ENCODE results near the gene PFKFB4. TPM values are rescaled to one million over a fixed set of nuclear protein-coding genes. Genes with fewer than 3 reads are reported as not detected.
A peak's percentile ranks its signal among the peaks of the same experiment; 100 is the strongest.

PFKFB4 gene
- polyA plus RNA-seq, 1 of the 3 experiments (the other 2 are of a cell fraction) = 5.7 TPM

GRCh38 chr3:48600711-48601621, 44.4 kb upstream of the PFKFB4 start:
- CTCF ChIA-PET = interaction anchor here (1.1 to 1.5 kb wide), 2 partner anchors 35 to 165 kb away, joined by 3 read pairs; partner anchors contain the start of gene SLC26A6

GRCh38 chr3:48599509-48600285, 43.1 kb upstream of the PFKFB4 start:
- 94% methylated on average over 2 of the region's 12 CpGs for WGBS (ENCODE audit: low lambda C conversion rate)
- Histone ChIP-seq H3K27me3 (ENCODE audit: insufficient read depth) (no peaks in the 10 kb centered on the region), H3F3A (replicated peaks; ENCODE audit: insufficient read depth) (peaks cover 45% of the 10 kb centered on the region), H4K20me1 (ENCODE audit: insufficient read depth) (no peaks in the 10 kb centered on the region), H3K4me1 (ENCODE audit: control insufficient read depth in 1 of 2, insufficient read depth in 2 of 2, low read depth in 1 of 2, low read length in 1 of 2) (peaks cover 26 to 37% of the 10 kb centered on the region in 2 experiments; a peak in 3 of 4 replicates), H3K4me3 (ENCODE audit: low read depth in 2 of 2, low read length in 1 of 2) (no peak overlapping the region), H3K9ac (peak overlapping the region; percentile 52; the same call in 1 of the 2 replicates), H3K9me2 (no peaks in the 10 kb centered on the region), H3K9me3 (no peaks in the 10 kb centered on the region), H2AFZ (ENCODE audit: low read depth) (no peak overlapping the region), H3K79me2 (ENCODE audit: insufficient read depth) (peaks cover 2% of the 10 kb centered on the region; the same call in 1 of the 2 replicates), H3K4me2 (peak overlapping the region; percentile 76), H3K36me3 (replicated peaks in 1 of 2; ENCODE audit: control insufficient read depth in 1 of 2, insufficient read depth in 2 of 2, low read length in 1 of 2) (peaks cover 22 to 49% of the 10 kb centered on the region in 2 experiments), H3K27ac (ENCODE audit: low read depth in 2 of 2, low read length in 1 of 2) (peak overlapping the region in 1 of 2 experiments; percentile 96; a peak in 2 of 4 replicates)
- ChIA-PET CTCF (interaction anchor here (1.2 to 1.6 kb wide), 2 partner anchors 10 to 36 kb away, joined by 4 read pairs; partner anchors contain the start of genes SLC26A6 and UQCRC1), POLR2A (no interaction called here)
- TF ChIP-seq FOXJ3 (CRISPR knock-in tag; IDR thresholded peaks at IDR 0.05) (no peak), ELF1 (IDR thresholded peaks at IDR 0.05) (no peak), GABPA (IDR thresholded peaks at IDR 0.05; ENCODE audit: low read depth) (no peak), NFIC (IDR thresholded peaks at IDR 0.05; ENCODE audit: borderline replicate concordance) (no peak), MAX (IDR thresholded peaks at IDR 0.05; ENCODE audit: low read depth) (no peak), USF1 (IDR thresholded peaks at IDR 0.05; ENCODE audit: borderline replicate concordance, low read depth) (no peak), FOSL2 (IDR thresholded peaks at IDR 0.05; ENCODE audit: borderline replicate concordance, low read depth) (no peak), MXI1 (IDR thresholded peaks at IDR 0.05; ENCODE audit: low read depth, low read length) (no peak), SMC3 (IDR thresholded peaks at IDR 0.05; ENCODE audit: low read depth, low read length) (no peak), RXRA (IDR thresholded peaks at IDR 0.05; ENCODE audit: borderline replicate concordance, low read depth) (no peak), POLR2AphosphoS5 (IDR thresholded peaks at IDR 0.05; ENCODE audit: low read depth, low read length) (no peak)
- no peak for DNase-seq

More at GRCh38 chr3:48600711-48601621, 44.4 kb upstream of the PFKFB4 start:
- H3K9me2 ChIP-seq = no peaks in the 10 kb centered on the region
- TF ChIP-seq FOXM1 (IDR thresholded peaks at IDR 0.05; ENCODE audit: low read depth) (no peak), FOSL2 (IDR thresholded peaks at IDR 0.05; ENCODE audit: borderline replicate concordance, low read depth) (no peak), POLR2AphosphoS5 (IDR thresholded peaks at IDR 0.05; ENCODE audit: low read depth, low read length) (no peak), RFX5 (IDR thresholded peaks at IDR 0.05; ENCODE audit: low read length) (no peak), JUND (IDR thresholded peaks at IDR 0.05) (no peak), GATA2 (CRISPR knock-in tag; IDR thresholded peaks at IDR 0.05) (no peak), RCOR1 (IDR thresholded peaks at IDR 0.05; ENCODE audit: low read length) (no peak), GABPA (IDR thresholded peaks at IDR 0.05; ENCODE audit: low read depth) (no peak)
- no peak overlapping the region for H3K4me3 ChIP-seq (ENCODE audit: low read depth in 2 of 2, low read length in 1 of 2)
- H3K27me3 ChIP-seq (ENCODE audit: insufficient read depth) = no peaks in the 10 kb centered on the region
- no peak overlapping the region for H2AFZ ChIP-seq (ENCODE audit: low read depth)
- H3K4me1 ChIP-seq (ENCODE audit: control insufficient read depth in 1 of 2, insufficient read depth in 2 of 2, low read depth in 1 of 2, low read length in 1 of 2) = peaks cover 14 to 30% of the 10 kb centered on the region in 2 experiments; a peak in 3 of 4 replicates
- H3K79me2 ChIP-seq (ENCODE audit: insufficient read depth) = peaks cover 13% of the 10 kb centered on the region
- H3K36me3 ChIP-seq (replicated peaks in 1 of 2; ENCODE audit: control insufficient read depth in 1 of 2, insufficient read depth in 2 of 2, low read length in 1 of 2) = peaks cover 34 to 61% of the 10 kb centered on the region in 2 experiments
- peak overlapping the region in 1 of 2 experiments; percentile 96; a peak in 1 of 4 replicates for H3K27ac ChIP-seq (ENCODE audit: low read depth in 2 of 2, low read length in 1 of 2)
- POLR2A ChIA-PET = no interaction called here
- H3F3A ChIP-seq (replicated peaks; ENCODE audit: insufficient read depth) = peaks cover 41% of the 10 kb centered on the region
- 94% methylated on average over 18 of the region's 19 CpGs for WGBS (ENCODE audit: low lambda C conversion rate)
- no peaks in the 10 kb centered on the region for H4K20me1 ChIP-seq (ENCODE audit: insufficient read depth)
- DNase-seq = no peak
- no peak overlapping the region for H3K9ac ChIP-seq
- H3K9me3 ChIP-seq = no peaks in the 10 kb centered on the region
- H3K4me2 ChIP-seq = no peak overlapping the region
